NCI-H2081 (cell line): ENCODE results near the gene MUTYH.
"Not testable (repeated sequence)": the region's sequence is repeated elsewhere in the genome, so short reads cannot be mapped to it uniquely, and the experiment has no call there.

Experiments used
- DNase-seq, 2 experiments: peaks; one replicate each; lab custom pipeline; 2025; lab: John Stamatoyannopoulos, UW

Gene MUTYH

GRCh38 chr1:45339789-45340558 is at the start of gene MUTYH, which contains the start of gene TOE1:
TSS of gene MUTYH (minus strand) at chr1:45340440. CDS start at chr1:45334505, 5,935 bp downstream.
TSS of gene TOE1 (plus strand) at chr1:45340170. CDS start at chr1:45340253, 83 bp downstream.
- DNase-seq = peak; percentile 94 to 97

DNA sequence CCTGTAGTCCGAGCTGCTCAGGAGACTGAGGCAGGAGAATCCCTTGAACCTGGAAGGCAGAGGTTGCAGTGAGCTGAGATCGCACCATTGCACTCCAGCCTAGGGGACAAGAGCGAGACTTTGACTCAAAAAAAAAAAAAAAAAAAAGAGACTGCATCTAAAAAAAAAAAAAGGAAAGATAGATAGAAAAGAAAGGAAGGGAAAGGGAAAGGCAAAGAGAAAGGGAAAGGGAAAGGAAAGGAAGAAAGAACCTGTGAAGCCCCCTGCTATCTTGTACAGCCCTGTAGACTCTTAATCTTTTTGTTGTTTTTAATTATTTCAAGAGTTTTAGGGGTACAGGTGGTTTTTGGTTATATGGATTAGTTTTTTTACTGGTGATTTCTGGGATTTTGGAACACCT is 46.0 kb upstream of the MUTYH start:
- no peak for DNase-seq

- peak; percentile 6 to 76 for DNase-seq
These were observed 45.1 kb upstream of the MUTYH start for GRCh38 chr1:45385302-45385701.

GRCh38 chr1:45384213-45384612 is 44.0 kb upstream of the MUTYH start:
- DNase-seq = not testable (repeated sequence)

DNA sequence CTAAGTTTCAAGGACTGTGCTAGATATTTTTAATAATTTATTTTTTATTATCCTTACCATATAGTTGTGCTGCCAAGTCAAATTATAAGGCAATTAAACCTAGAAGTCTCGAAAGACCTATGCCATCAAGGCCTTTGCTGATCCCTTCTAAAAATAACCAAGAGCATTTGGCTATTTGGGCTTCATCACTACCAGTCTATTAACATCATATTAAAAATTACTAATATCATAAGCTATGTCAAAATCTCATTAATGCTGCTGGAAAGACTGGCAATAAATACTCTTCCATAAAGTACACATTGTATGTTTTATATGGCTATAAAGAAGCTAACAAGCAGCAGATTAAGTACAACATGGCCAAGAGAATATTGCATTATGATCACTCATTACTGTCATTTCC is 43.0 kb upstream of the MUTYH start:
- no peak for DNase-seq

- no peak for DNase-seq
These were observed 41.0 kb upstream of the MUTYH start for GRCh38 chr1:45381243-45381642.

DNA sequence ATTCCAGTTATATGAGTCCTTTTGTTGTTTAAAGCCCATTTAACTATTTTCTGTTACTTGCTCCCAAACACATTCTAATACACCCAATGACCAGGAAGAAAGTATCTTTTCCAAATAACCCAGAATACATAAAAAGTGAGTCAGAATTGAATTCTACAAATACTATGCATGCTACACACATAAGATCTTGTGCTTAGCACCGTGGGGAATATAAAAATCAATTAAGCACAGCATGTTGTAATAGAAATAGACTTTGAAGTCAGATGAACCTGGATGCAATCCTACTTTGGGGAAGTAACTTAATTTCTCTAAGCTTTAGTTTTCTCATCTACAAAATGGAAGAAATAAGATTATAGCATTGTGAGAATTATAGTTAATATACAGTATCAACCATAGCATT is 40.5 kb upstream of the MUTYH start:
- DNase-seq = no peak

DNA sequence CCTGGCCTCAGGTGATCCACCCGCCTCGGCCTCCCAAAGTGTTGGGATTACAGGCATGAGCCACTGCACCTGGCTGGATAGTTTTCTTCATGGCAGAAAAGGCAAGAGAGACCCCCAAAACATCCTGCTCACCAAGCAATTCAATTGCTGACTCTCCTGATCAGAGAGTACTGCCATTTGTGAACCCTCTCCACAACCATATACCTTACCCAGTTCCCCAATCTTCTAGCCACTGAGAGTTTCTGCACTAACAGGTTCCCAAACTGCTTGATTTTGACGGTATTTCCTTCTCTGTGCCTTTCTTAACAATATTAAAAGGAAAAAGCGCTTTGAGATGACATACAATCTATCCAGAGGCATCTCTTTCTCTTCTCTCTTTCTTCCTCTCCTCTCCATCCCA is 39.9 kb upstream of the MUTYH start:
- no peak for DNase-seq

GRCh38 chr1:45379524-45379923 is 39.3 kb upstream of the MUTYH start:
- no peak for DNase-seq

DNA sequence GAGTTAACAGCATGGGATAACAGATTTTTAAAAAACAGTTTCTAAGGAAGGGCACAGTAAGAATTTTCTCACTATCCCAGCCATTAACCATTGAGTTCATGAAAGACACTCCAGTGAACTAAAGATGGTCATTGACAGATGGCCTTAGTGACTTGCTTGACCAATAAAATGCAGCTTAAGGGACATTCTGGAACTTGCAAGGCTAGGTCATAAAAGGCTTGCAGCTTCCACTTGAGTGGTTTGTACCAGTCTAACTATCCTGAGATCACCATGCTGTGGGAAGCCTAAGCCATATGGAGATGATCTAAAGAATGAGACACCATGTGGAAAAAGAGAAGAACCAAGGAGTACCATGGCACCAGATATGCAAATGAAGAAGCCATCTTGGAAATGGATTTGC is 37.9 kb upstream of the MUTYH start:
- no peak for DNase-seq

GRCh38 chr1:45375104-45376090 is 35.2 kb upstream of the MUTYH start:
- DNase-seq = no peak

DNA sequence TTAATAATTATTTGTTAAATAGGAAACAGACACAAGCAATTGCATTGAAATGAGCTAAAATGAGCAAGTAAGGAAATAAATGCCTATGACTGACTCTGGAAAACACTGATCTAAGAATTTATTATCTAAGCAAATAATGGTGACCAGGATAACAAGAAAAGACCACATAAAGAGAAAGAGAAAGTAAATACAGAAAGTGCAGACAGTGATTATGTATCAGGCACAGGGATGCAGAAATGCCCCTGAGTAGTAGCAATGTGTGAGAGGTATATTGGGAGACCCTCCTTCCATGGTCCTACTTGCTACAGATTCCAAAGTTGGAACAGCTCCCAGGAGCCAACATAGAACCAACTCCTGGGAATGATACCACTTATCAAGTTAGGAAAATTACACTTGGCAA is 33.3 kb upstream of the MUTYH start:
- DNase-seq = no peak

DNA sequence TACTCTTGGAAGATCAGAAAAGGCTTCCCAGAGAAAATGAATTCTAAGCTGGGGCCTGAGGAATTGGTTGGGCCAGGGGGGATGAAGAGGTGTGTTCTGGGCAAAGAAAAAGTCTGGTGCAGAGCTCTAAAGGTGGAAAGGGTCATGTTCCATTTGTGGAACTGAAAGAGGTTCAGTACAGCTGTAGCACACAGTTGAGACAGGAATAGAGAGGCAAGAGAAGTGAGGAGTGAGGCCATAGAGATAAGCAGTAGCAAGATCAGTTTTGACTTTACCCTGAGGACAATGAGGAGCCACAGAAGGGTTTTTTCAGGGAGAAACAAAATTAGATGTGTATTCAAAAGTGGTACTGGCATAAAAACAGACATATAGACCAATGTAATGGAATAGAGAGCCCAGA is 30.3 kb upstream of the MUTYH start:
- no peak for DNase-seq

DNA sequence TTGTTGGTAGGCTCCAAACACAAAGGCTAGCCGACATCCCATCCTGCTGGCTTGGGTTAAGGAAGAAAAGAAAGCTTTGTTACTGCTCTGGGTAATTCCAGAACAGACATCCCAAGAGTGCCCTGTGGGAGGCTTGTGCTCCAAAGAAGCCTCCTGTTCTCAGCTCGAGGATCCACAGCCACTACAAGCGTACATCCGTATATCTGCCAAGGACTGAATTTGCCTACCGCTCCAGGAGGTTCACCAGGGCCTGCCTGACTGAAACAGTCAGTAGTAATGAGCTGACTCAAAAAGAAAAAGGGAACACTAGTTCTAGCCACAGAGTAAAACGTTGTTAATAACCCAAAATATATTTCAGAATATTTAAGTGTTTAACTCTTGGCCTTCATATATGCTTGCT is 24.8 kb upstream of the MUTYH start:
- DNase-seq = no peak

- no peak for DNase-seq
These were observed 24.1 kb upstream of the MUTYH start for GRCh38 chr1:45364294-45364693.

DNA sequence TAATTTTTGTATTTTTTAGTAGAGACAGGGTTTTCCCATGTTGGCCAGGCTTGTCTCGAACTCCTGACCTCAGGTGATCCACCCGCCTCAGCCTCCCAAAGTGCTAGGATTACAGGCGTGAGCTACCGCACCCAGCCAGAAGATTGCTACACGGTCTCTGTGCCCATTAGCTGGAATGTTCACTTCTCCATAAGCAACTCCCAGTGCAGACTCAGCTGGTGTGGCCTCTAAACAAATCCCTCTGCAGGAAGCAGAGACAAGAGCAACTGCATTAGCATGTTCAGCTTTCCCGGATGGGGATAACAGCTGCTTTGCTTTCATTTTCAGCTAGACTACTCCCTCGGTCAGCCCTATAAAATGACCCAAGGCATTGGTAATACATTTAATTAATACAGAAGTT is 20.7 kb upstream of the MUTYH start:
- DNase-seq = not testable (repeated sequence)

DNA sequence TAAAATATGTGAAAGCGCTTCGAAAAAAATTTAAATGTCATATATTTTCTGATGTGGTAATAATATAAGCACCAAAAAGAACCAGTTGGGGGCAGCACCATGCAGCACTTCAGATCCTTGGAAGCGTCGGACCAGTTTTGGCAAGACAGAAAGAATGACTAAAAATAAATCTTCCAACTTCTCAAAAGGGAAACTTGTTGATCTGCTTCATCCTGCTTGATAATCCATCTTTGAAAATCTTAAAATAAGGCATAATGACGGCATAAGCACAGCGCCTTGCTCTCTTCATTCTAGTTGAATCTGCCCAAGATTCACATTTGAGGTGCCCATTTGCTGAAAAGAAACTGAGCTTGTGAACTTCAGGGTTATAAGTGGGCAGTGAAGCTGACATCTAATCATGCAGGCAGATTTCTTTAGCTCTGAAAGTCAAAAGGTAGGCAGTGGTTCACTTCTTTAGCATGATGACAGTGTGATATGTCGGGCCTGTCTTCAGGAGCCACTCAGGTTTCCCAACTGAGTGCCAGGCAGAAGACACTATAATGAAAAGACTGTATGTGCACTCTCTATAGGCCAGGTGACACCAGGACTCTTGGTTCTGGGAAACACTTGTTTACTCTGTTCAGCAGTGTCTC is 19.8 kb upstream of the MUTYH start:
- DNase-seq = peak; percentile 56 to 65

GRCh38 chr1:45356186-45356585 is 15.9 kb upstream of the MUTYH start:
- DNase-seq = no peak

- no peak for DNase-seq
These were observed 15.4 kb upstream of the MUTYH start for GRCh38 chr1:45355683-45356082.

GRCh38 chr1:45354838-45355237 is 14.6 kb upstream of the MUTYH start:
- DNase-seq = no peak

GRCh38 chr1:45353685-45354084 is 13.4 kb upstream of the MUTYH start:
- DNase-seq = no peak

DNA sequence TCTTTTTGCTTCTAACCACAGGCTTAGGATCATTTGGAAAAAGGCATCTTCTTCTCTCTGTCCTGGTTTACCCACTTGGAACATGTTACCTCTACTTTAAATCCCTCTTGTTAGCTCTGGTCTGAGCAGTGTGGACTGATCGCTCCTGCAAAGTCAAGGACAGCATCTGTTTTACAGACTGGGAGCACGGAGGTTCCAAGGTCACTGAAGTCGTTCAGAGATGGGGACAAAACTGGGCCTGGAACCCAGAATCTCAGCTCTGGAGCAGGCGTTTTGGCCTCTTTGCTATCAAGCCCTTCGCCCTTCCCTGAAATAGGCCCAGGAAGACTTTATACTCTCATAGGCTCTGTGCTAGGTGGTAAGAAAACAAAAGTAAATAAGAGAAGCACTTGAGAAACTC is 11.3 kb upstream of the MUTYH start:
- DNase-seq = no peak
